ENCODE data around the gene WBP11. TPM values are rescaled to one million over a fixed set of nuclear protein-coding genes. Genes with fewer than 3 reads are reported as not detected.

The WBP11 gene
- polyA plus RNA-seq, 2 donors, result 10.7 to 15.2 TPM

DNA sequence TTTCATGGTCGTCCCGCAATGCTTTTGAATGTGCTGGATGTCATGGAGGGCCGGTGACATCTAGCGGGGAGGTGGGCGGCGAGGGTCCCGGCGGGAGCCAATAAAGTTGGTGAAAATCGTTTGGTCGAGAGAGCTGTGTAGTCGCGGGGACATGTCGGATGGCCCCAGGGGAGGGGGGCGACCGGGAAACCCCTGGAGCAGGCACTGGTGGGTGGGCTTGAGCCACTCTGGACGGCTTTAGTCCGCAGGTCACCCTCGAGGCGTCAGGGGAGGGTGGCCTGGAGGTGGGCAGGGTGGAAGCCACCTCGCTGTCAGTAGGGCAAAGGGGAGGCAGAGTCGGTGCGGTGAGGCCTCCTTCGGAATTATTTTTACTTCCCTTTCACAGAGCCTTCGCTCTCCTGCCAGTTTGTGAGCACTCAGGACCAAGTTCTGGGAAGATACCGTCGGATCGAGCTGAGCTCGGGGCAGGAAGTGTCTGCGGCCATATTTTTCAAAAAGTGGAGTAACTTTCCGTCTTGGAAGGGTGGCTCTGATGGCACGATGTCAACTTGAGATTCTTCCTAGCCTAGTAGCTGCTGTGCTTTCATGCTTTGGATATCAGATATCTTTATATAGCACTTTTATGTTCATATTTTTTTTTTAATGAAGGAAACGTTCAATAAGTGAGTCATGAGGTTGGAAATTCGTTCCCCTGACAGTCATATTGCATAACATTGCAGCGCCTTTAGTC, 28.2 kb downstream of the WBP11 start:
- H3K36me3 ChIP-seq (ENCODE audit: control insufficient read depth in 2 of 2, insufficient read depth in 2 of 2, low read length in 1 of 2), result no peaks in the 10 kb centered on the region
- H3K9me3 ChIP-seq (ENCODE audit: control insufficient read depth in 2 of 2, insufficient read depth in 1 of 2, low read depth in 1 of 2, low read length in 1 of 2), result no peaks in the 10 kb centered on the region
- H3K27me3 ChIP-seq (ENCODE audit: control insufficient read depth in 1 of 2, insufficient read depth in 2 of 2, low read length in 2 of 2), result no peaks in the 10 kb centered on the region
- H3K4me1 ChIP-seq (ENCODE audit: control insufficient read depth in 2 of 2, insufficient read depth in 2 of 2, low read length in 1 of 2), result no peaks in the 10 kb centered on the region
- H3K27ac ChIP-seq (ENCODE audit: low read depth in 2 of 2, low read length in 1 of 2), result peak overlapping the region; percentile 96 to 97
- peak overlapping the region; percentile 72 to 87 for H3K4me3 ChIP-seq (ENCODE audit: low read depth in 1 of 2, low read length in 2 of 2)
- WGBS, 2 donors, result 3 to 5% methylated on average over 33 to 34 of the region's 34 CpGs

DNA sequence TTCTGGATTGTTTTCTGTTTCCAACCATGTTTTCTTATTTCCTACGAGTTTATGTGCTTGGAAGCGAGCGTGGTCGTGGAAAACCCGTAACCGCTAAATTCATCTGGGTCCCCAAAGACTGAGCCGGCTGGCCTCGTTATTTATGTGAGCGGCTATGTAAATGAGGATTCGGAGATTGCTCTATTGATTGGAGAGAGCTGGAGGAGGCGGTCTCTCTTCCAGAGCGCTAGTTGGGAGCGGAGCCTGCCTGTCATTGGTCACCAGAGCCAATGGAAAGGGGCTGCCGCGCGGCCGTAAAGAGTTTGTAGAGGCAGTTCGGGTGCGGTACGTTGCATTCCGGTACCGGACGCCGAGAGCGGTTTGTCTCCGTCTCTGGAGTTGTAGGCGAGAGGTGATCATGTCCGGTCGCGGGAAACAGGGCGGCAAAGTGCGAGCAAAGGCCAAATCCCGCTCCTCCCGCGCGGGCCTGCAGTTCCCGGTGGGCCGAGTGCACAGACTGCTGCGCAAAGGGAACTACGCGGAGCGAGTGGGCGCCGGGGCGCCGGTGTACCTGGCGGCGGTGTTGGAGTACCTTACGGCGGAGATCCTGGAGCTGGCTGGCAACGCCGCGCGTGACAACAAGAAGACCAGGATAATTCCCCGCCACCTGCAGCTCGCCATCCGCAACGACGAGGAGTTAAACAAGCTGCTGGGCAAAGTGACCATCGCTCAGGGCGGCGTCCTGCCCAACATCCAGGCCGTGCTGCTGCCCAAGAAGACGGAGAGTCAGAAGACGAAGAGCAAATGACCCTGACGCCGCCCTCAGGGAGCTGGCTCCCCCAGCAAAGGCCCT, 29.0 kb downstream of the WBP11 start:
- WGBS, 2 donors, result 1% methylated on average over 67 of the region's 67 CpGs
- H3K9me3 ChIP-seq (ENCODE audit: control insufficient read depth in 2 of 2, insufficient read depth in 1 of 2, low read depth in 1 of 2, low read length in 1 of 2), result no peaks in the 10 kb centered on the region
- no peaks in the 10 kb centered on the region for H3K27me3 ChIP-seq (ENCODE audit: control insufficient read depth in 1 of 2, insufficient read depth in 2 of 2, low read length in 2 of 2)
- peak overlapping the region; percentile 72 to 87 for H3K4me3 ChIP-seq (ENCODE audit: low read depth in 1 of 2, low read length in 2 of 2)
- H3K36me3 ChIP-seq (ENCODE audit: control insufficient read depth in 2 of 2, insufficient read depth in 2 of 2, low read length in 1 of 2), result no peaks in the 10 kb centered on the region
- peak overlapping the region; percentile 96 to 97 for H3K27ac ChIP-seq (ENCODE audit: low read depth in 2 of 2, low read length in 1 of 2)
- no peaks in the 10 kb centered on the region for H3K4me1 ChIP-seq (ENCODE audit: control insufficient read depth in 2 of 2, insufficient read depth in 2 of 2, low read length in 1 of 2)

DNA sequence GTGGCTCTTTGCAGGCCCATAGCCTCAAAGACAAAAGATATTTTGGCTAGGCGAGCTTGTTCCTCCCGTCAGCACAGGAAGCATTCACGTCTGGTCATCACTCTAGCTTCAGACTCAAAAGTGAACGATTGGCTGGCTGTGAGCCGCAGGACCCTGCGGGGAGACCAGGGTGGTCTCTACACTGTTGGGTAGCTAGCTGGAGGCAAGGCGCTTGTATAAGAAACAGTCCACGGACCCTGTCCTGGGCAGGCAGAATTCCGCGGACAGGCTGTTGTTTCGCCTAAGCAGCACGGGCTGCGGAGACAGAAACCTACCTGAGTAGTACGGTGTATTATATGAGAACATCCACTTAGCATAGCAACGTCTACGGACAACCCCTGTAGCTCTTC, 29.6 kb downstream of the WBP11 start:
- WGBS, 2 donors, result 18 to 22% methylated on average over 16 of the region's 16 CpGs

DNA sequence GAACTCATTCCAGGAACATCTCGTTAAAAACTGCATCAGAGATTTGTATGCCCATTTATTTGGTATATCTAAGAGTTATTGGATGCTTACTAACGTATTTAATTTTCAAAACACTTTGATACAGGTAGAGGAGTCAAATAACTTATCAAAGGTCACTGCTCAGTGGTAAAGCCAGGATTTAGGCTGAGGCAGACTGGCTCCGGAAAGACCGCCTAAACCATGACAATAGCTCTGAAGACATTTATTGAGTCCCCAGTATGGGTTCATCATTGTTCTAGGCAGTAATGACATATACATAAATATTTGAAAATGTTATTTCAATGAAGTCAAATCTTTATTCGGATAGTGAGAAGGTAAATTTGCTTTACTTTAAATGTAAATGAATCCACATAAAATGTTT, 30.3 kb downstream of the WBP11 start:
- H3K4me1 ChIP-seq (ENCODE audit: control insufficient read depth in 2 of 2, insufficient read depth in 2 of 2, low read length in 1 of 2), result no peaks in the 10 kb centered on the region
- H3K27ac ChIP-seq (ENCODE audit: low read depth in 2 of 2, low read length in 1 of 2), result no peak overlapping the region
- H3K36me3 ChIP-seq (ENCODE audit: control insufficient read depth in 2 of 2, insufficient read depth in 2 of 2, low read length in 1 of 2), result no peaks in the 10 kb centered on the region
- H3K27me3 ChIP-seq (ENCODE audit: control insufficient read depth in 1 of 2, insufficient read depth in 2 of 2, low read length in 2 of 2), result no peaks in the 10 kb centered on the region
- WGBS, 2 donors, result 91 to 96% methylated on average over 5 of the region's 5 CpGs
- H3K4me3 ChIP-seq (ENCODE audit: low read depth in 1 of 2, low read length in 2 of 2), result no peak overlapping the region
- no peaks in the 10 kb centered on the region for H3K9me3 ChIP-seq (ENCODE audit: control insufficient read depth in 2 of 2, insufficient read depth in 1 of 2, low read depth in 1 of 2, low read length in 1 of 2)

More for the DNA sequence above, 29.6 kb downstream of the WBP11 start:
- no peaks in the 10 kb centered on the region for H3K9me3 ChIP-seq (ENCODE audit: control insufficient read depth in 2 of 2, insufficient read depth in 1 of 2, low read depth in 1 of 2, low read length in 1 of 2)
- H3K36me3 ChIP-seq (ENCODE audit: control insufficient read depth in 2 of 2, insufficient read depth in 2 of 2, low read length in 1 of 2), result no peaks in the 10 kb centered on the region
- peak overlapping the region; percentile 96 to 97 for H3K27ac ChIP-seq (ENCODE audit: low read depth in 2 of 2, low read length in 1 of 2)
- H3K4me3 ChIP-seq (ENCODE audit: low read depth in 1 of 2, low read length in 2 of 2), result peak overlapping the region; percentile 72 to 87
- no peaks in the 10 kb centered on the region for H3K27me3 ChIP-seq (ENCODE audit: control insufficient read depth in 1 of 2, insufficient read depth in 2 of 2, low read length in 2 of 2)
- no peaks in the 10 kb centered on the region for H3K4me1 ChIP-seq (ENCODE audit: control insufficient read depth in 2 of 2, insufficient read depth in 2 of 2, low read length in 1 of 2)

DNA sequence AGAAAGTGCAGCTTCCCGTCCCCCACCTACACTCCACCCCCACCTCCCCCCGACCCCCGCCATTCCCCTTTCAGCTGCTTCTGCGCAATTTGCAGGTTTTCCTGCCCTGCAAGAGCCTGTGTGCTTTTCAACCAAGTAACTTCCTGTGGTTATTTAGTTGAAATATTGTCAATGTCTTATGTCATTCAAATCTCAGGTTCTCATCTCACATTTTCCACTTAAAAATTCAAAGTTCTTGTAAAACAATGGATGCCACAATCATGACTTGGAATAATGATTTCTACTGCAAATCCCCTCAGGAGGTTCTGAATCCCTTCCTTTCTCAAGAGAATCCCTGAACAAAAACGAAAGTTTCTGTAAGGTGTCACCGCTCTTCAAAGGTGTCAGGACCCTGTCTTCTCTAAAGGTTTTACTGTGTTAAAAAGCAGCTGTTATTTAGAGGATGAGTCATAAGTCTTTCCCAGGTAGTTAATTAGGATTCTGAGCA, 31.6 kb downstream of the WBP11 start:
- no peaks in the 10 kb centered on the region for H3K9me3 ChIP-seq (ENCODE audit: control insufficient read depth in 2 of 2, insufficient read depth in 1 of 2, low read depth in 1 of 2, low read length in 1 of 2)
- 23% methylated on average over 6 of the region's 6 CpGs for WGBS, 2 donors
- H3K4me1 ChIP-seq (ENCODE audit: control insufficient read depth in 2 of 2, insufficient read depth in 2 of 2, low read length in 1 of 2), result no peaks in the 10 kb centered on the region
- H3K4me3 ChIP-seq (ENCODE audit: low read depth in 1 of 2, low read length in 2 of 2), result peak overlapping the region in 1 of 2 donors; percentile 83
- H3K27ac ChIP-seq (ENCODE audit: low read depth in 2 of 2, low read length in 1 of 2), result peak overlapping the region in 1 of 2 donors; percentile 97
- no peaks in the 10 kb centered on the region for H3K36me3 ChIP-seq (ENCODE audit: control insufficient read depth in 2 of 2, insufficient read depth in 2 of 2, low read length in 1 of 2)
- no peaks in the 10 kb centered on the region for H3K27me3 ChIP-seq (ENCODE audit: control insufficient read depth in 1 of 2, insufficient read depth in 2 of 2, low read length in 2 of 2)

DNA sequence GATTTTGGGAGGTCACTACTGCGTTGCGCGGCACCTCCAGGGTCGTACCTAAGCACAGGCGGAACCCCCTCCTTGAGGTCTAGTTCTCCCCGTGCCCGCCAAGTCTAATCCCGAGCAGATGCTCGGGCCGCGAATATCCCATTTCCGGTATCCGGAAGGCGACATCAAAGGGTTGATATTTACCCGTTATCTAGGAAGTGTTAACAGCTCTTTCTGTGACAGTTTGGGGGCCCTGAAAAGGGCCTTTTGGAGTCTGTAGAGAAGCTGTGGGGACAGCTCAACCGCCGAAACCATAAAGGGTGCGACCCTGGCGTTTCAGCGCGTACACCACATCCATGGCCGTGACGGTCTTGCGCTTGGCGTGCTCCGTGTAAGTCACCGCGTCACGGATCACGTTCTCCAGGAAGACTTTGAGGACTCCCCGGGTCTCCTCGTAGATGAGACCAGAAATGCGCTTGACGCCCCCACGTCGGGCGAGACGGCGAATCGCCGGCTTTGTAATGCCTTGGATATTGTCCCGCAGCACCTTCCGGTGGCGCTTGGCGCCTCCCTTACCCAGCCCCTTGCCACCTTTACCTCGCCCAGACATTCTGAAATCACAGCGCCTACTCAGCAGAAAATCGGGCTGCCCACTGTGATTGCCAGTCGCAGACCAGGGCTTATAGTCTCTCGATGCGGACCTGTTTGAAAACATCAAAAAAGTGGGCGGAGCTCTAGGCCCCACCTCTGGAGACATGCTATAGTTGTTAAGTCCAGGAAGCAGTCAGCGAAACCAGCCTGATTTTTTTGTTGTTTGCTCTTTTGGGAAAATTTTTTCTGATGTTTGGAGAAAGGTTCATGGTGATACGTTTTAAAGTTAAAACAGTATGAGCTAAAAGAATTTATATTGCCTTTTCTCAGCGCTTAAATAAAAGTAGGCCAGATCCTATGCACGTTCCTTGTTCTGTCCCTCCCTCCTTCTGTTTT, 32.5 kb downstream of the WBP11 start:
- H3K9me3 ChIP-seq (ENCODE audit: control insufficient read depth in 2 of 2, insufficient read depth in 1 of 2, low read depth in 1 of 2, low read length in 1 of 2), result no peaks in the 10 kb centered on the region
- WGBS, 2 donors, result 0 to 1% methylated on average over 56 of the region's 56 CpGs
- no peaks in the 10 kb centered on the region for H3K27me3 ChIP-seq (ENCODE audit: control insufficient read depth in 1 of 2, insufficient read depth in 2 of 2, low read length in 2 of 2)
- H3K4me3 ChIP-seq (ENCODE audit: low read depth in 1 of 2, low read length in 2 of 2), result peak overlapping the region; percentile 83
- H3K36me3 ChIP-seq (ENCODE audit: control insufficient read depth in 2 of 2, insufficient read depth in 2 of 2, low read length in 1 of 2), result no peaks in the 10 kb centered on the region
- no peaks in the 10 kb centered on the region for H3K4me1 ChIP-seq (ENCODE audit: control insufficient read depth in 2 of 2, insufficient read depth in 2 of 2, low read length in 1 of 2)
- peak overlapping the region; percentile 97 to 99 for H3K27ac ChIP-seq (ENCODE audit: low read depth in 2 of 2, low read length in 1 of 2)

DNA sequence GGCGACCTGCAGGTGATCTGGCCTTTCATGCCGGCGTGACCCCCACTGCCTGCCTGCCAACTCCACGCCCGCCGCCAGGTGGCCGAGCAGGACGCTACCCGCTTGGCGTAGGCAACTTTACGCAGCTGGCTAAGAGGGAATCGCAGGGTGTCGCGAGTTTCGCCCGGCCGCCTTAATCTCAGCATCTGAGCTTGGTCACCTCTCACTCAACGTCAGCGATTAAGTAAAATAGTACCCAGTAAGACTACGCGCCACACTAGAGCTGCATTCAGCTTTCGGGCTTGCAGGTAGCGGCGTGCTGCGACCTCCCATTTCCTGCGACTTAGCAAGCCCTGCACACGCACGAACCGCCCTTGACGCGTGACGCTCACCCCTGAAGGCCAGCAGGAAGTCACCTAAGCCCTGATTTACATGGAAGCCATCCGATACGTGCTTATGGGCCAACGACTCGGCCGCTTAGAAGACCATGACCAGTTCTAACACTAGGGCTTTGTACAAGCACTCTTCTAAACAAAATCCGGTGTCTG, 33.2 kb downstream of the WBP11 start:
- Histone ChIP-seq H3K27ac (ENCODE audit: low read depth in 2 of 2, low read length in 1 of 2) (peak overlapping the region; percentile 97 to 99), H3K4me3 (ENCODE audit: low read depth in 1 of 2, low read length in 2 of 2) (peak overlapping the region; percentile 83), H3K36me3 (ENCODE audit: control insufficient read depth in 2 of 2, insufficient read depth in 2 of 2, low read length in 1 of 2) (no peaks in the 10 kb centered on the region), H3K27me3 (ENCODE audit: control insufficient read depth in 1 of 2, insufficient read depth in 2 of 2, low read length in 2 of 2) (no peaks in the 10 kb centered on the region), H3K4me1 (ENCODE audit: control insufficient read depth in 2 of 2, insufficient read depth in 2 of 2, low read length in 1 of 2) (no peaks in the 10 kb centered on the region), H3K9me3 (ENCODE audit: control insufficient read depth in 2 of 2, insufficient read depth in 1 of 2, low read depth in 1 of 2, low read length in 1 of 2) (no peaks in the 10 kb centered on the region)
- 0% methylated on average over 38 of the region's 38 CpGs for WGBS, 2 donors

DNA sequence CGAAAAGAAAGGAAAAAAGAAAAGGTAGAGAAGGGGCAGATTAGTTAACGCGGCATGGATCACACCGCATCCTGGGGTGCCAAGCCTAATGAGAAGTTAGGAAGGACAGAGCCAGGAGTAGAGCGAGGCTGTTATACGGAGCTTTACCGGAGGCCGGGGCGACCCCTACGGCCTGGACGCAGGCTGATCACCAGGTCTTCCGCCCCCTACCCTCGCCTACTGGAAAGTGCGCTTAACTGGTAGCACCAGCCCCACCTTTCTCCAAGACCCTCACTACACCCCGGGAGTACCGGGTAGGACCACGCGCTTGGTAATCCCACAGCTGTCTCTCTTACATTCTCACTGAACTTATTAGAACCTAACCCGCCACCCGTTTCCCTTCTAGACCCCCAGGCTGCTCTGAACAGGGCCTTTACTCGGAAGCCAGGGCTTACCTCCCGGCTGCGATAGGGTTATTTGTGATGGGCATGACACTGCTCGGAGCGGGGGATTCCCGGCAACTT, 33.8 kb downstream of the WBP11 start:
- Histone ChIP-seq H3K27ac (ENCODE audit: low read depth in 2 of 2, low read length in 1 of 2) (peak overlapping the region; percentile 97 to 99), H3K4me1 (ENCODE audit: control insufficient read depth in 2 of 2, insufficient read depth in 2 of 2, low read length in 1 of 2) (no peaks in the 10 kb centered on the region)
- WGBS, 2 donors, result 3% methylated on average over 26 of the region's 26 CpGs

More for the DNA sequence above, 33.8 kb downstream of the WBP11 start:
- peak overlapping the region; percentile 83 for H3K4me3 ChIP-seq (ENCODE audit: low read depth in 1 of 2, low read length in 2 of 2)
- no peaks in the 10 kb centered on the region for H3K27me3 ChIP-seq (ENCODE audit: control insufficient read depth in 1 of 2, insufficient read depth in 2 of 2, low read length in 2 of 2)
- no peaks in the 10 kb centered on the region for H3K36me3 ChIP-seq (ENCODE audit: control insufficient read depth in 2 of 2, insufficient read depth in 2 of 2, low read length in 1 of 2)
- H3K9me3 ChIP-seq (ENCODE audit: control insufficient read depth in 2 of 2, insufficient read depth in 1 of 2, low read depth in 1 of 2, low read length in 1 of 2), result no peaks in the 10 kb centered on the region

All from esophagus (tissue), 2 donors.